OCI-LY7 (cell line): ENCODE results near the gene MVK.

Experiments
- EZH2phosphoT487 ChIP-seq: fragments of 200-600 bp; sonication (generic); IDR thresholded peaks from 2 replicates; pipeline ENCODE4 v1.6.1; 2018; ENCODE audit warnings: low read depth, borderline replicate concordance, mild to moderate bottlenecking, mixed run types, antibody characterized with exemption, low read length, moderate library complexity, mixed read lengths
- TF ChIP-seq, protein P1 (sequence below): fragments of 200-600 bp; sonication (generic); conservative IDR thresholded peaks from 2 replicates; pipeline ENCODE4 v1.5.1; 2014; ENCODE audit warnings: mild to moderate bottlenecking, antibody characterized with exemption, low read length, moderate library complexity, mixed read lengths

DNA sequence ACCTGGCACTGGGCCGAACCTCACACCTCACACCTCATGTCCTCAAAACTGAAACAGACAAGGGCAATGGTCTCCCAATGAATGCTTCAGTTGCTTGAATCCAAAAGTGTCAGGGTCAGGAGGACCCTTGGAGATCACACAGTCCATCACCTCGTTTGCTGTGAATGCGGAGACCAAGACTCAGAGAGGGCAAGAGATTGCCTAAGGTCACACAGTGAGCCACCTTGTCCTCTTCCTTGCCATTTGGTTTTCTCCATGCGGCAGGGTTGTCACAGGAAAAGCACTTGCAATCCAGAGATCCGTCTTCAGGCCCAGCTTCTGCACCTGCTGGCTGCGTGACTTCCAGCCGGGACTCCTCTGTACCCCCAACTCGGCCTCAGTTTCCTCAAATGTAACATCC is 28.0 kb downstream of the MVK start:
- TF ChIP-seq, protein P1, sequence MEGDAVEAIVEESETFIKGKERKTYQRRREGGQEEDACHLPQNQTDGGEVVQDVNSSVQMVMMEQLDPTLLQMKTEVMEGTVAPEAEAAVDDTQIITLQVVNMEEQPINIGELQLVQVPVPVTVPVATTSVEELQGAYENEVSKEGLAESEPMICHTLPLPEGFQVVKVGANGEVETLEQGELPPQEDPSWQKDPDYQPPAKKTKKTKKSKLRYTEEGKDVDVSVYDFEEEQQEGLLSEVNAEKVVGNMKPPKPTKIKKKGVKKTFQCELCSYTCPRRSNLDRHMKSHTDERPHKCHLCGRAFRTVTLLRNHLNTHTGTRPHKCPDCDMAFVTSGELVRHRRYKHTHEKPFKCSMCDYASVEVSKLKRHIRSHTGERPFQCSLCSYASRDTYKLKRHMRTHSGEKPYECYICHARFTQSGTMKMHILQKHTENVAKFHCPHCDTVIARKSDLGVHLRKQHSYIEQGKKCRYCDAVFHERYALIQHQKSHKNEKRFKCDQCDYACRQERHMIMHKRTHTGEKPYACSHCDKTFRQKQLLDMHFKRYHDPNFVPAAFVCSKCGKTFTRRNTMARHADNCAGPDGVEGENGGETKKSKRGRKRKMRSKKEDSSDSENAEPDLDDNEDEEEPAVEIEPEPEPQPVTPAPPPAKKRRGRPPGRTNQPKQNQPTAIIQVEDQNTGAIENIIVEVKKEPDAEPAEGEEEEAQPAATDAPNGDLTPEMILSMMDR, result no peak
- no peak for TF ChIP-seq EZH2phosphoT487
